Osteoblast (primary cell): ENCODE data around the gene DPP10. TPM values are rescaled to one million over a fixed set of nuclear protein-coding genes. Genes with fewer than 3 reads are reported as not detected.

Experiments
- DNase-seq: peaks from one replicate; pipeline ENCODE4 v3.0.0; 2011; ENCODE audit warnings: low spot score, mixed read lengths; ENCODE audit not compliant: insufficient read length; ENCODE audit errors: missing footprints
- H2AFZ ChIP-seq: 2 replicates; pipeline ENCODE4 v1.6.0; 2011; ENCODE audit warnings: mild to moderate bottlenecking, low read length
- H3K27ac ChIP-seq: 2 replicates; pipeline ENCODE4 v1.5.1; 2011; ENCODE audit warnings: mild to moderate bottlenecking, low read depth, low read length, moderate library complexity
- H3K27me3 ChIP-seq: 2 replicates; pipeline ENCODE4 v1.6.0; 2012; ENCODE audit warnings: mild to moderate bottlenecking, control low read depth, inconsistent platforms, low read length, moderate library complexity; ENCODE audit not compliant: insufficient read depth
- H3K36me3 ChIP-seq: 2 replicates; pipeline ENCODE4 v1.5.1; 2011; ENCODE audit warnings: mild to moderate bottlenecking, low read length, control low read depth, moderate library complexity; ENCODE audit not compliant: insufficient read depth
- H3K4me1 ChIP-seq: 2 replicates; pipeline ENCODE4 v1.5.1; 2011; ENCODE audit warnings: mild to moderate bottlenecking, low read length, control low read depth, moderate library complexity; ENCODE audit not compliant: insufficient read depth
- H3K4me2 ChIP-seq: 2 replicates; pipeline ENCODE4 v1.6.0; 2011; ENCODE audit warnings: mild to moderate bottlenecking, low read length; ENCODE audit not compliant: insufficient read depth
- H3K4me3 ChIP-seq: fragments of 200-600 bp; sonication (generic); 3 replicates; pipeline ENCODE4 v1.5.1; 2012; ENCODE audit warnings: mild to moderate bottlenecking, low read length, inconsistent platforms; ENCODE audit not compliant: insufficient read depth
- H3K79me2 ChIP-seq: 2 replicates; pipeline ENCODE4 v1.6.0; 2012; ENCODE audit warnings: mild to moderate bottlenecking, low read length, control low read depth, inconsistent platforms; ENCODE audit not compliant: insufficient read depth
- H3K9me3 ChIP-seq: 2 replicates; pipeline ENCODE4 v1.5.1; 2011; ENCODE audit warnings: low read depth, low read length, control low read depth
- H4K20me1 ChIP-seq: 2 replicates; pipeline ENCODE4 v1.6.0; 2012; ENCODE audit warnings: mild to moderate bottlenecking, low read length, control low read depth; ENCODE audit not compliant: insufficient read depth
- CTCF ChIP-seq: IDR thresholded peaks from 2 replicates; pipeline ENCODE4 v1.5.1; 2011; ENCODE audit warnings: mild to moderate bottlenecking, low read depth, low read length, moderate library complexity; ENCODE audit errors: extremely low read depth
- total RNA-seq: library from RNA; depleted of rRNA; stranded (reverse); fragments of >200 nt; gene quantifications from 2 replicates; pipeline ENCODE4 v1.2.3, GENCODE V29; 2012

Gene DPP10
- total RNA-seq, 1 donor = not detected

- DNase-seq = no peak
- H3K79me2 ChIP-seq = no peaks in the 10 kb centered on the region
- no peaks in the 10 kb centered on the region for H3K36me3 ChIP-seq
- H3K27me3 ChIP-seq = no peaks in the 10 kb centered on the region
- no peaks in the 10 kb centered on the region for H4K20me1 ChIP-seq
- H3K27ac ChIP-seq = no peak overlapping the region
- H3K9me3 ChIP-seq = no peaks in the 10 kb centered on the region
- no peak overlapping the region for H3K4me3 ChIP-seq
- no peak overlapping the region for H3K4me2 ChIP-seq
- H2AFZ ChIP-seq = no peak overlapping the region
- TF ChIP-seq CTCF = no peak
- no peaks in the 10 kb centered on the region for H3K4me1 ChIP-seq
These were observed 271.9 kb downstream of the DPP10 start for GRCh38 chr2:114714313-114714712.

- Histone ChIP-seq H3K4me1 (no peaks in the 10 kb centered on the region), H3K79me2 (no peaks in the 10 kb centered on the region), H3K4me3 (no peak overlapping the region), H2AFZ (no peak overlapping the region), H3K36me3 (no peaks in the 10 kb centered on the region), H3K27ac (no peak overlapping the region), H3K4me2 (no peak overlapping the region), H4K20me1 (no peaks in the 10 kb centered on the region), H3K27me3 (no peaks in the 10 kb centered on the region), H3K9me3 (no peaks in the 10 kb centered on the region)
- DNase-seq = no peak
- no peak for TF ChIP-seq CTCF
These were observed 274.6 kb downstream of the DPP10 start for GRCh38 chr2:114717049-114717448.

DNA sequence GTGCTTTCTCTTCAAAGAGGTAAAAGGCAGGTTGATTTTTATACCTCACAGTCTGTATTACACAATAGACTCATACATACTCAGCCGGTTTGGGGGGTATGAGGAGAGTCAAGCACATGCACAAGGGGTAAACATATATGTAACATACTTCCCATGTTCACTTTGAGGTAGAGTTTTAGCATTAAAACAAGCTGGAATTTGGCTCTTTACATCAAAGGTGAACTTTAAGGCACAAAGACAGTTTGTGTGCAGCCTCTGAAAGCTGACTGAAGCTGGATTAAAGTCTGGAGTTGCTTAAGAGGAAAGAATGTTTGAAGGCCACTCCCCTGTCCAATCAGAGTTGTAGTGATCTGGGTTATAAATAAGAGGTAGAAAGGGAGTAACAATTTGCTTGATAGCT lies 282.0 kb downstream of the DPP10 start:
- Histone ChIP-seq H3K4me2 (no peak overlapping the region), H3K4me3 (no peak overlapping the region), H2AFZ (no peak overlapping the region), H3K27me3 (no peaks in the 10 kb centered on the region), H3K9me3 (no peaks in the 10 kb centered on the region), H3K79me2 (no peaks in the 10 kb centered on the region), H3K36me3 (no peaks in the 10 kb centered on the region), H3K27ac (no peak overlapping the region), H3K4me1 (no peaks in the 10 kb centered on the region), H4K20me1 (no peaks in the 10 kb centered on the region)
- peak; percentile 14 for DNase-seq
- no peak for TF ChIP-seq CTCF

DNA sequence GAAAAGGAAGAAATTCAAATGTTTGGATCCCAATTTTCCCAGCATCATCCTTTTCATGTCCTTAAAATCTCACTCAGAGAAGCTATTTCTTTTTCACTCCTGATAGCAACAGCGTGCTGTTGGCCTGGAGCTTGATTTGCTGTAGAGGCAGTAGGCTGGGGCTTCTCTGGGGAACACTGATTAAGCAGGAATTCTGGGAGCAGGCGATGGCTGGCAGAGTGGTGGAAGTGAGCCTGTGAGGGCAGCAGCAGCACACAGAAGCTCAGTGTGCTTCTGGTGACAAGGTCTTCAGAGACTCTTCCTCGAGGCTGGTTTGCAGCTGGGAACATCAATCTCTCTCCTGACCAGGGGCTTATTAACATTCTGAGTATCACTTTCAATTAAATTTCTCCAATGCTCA lies 284.6 kb downstream of the DPP10 start:
- no peaks in the 10 kb centered on the region for H3K4me1 ChIP-seq
- DNase-seq = no peak
- H3K4me2 ChIP-seq = no peak overlapping the region
- no peak overlapping the region for H3K4me3 ChIP-seq
- H3K79me2 ChIP-seq = no peaks in the 10 kb centered on the region
- no peaks in the 10 kb centered on the region for H3K9me3 ChIP-seq
- TF ChIP-seq CTCF = no peak
- no peaks in the 10 kb centered on the region for H3K36me3 ChIP-seq
- H4K20me1 ChIP-seq = no peaks in the 10 kb centered on the region
- no peaks in the 10 kb centered on the region for H3K27me3 ChIP-seq
- H3K27ac ChIP-seq = no peak overlapping the region
- H2AFZ ChIP-seq = no peak overlapping the region
